ENCODE data around the gene COQ4.

DNA sequence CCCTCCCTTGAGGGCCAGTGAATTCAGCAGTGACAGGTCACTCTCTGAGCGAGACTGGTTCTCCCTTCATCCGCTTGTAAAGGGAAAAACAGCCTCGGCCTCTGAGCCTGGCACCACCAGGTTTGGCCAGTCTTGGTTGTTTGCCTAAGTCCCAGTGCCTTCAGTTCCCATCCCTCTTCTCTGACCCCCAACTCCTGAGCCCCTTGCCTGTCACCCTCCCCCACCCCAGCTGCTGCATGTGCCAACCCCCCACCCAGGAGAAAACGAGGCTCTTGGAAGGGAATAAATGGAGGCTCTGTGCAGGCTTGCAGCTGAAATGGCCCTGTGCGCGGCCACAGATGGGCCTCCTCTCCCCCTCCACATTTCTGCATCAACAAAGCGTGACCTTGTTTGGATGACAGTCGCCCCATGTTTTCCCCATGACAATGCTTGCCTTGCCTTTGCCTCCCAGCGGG, 51.6 kb downstream of the COQ4 start:
- TF ChIP-seq, protein P1, sequence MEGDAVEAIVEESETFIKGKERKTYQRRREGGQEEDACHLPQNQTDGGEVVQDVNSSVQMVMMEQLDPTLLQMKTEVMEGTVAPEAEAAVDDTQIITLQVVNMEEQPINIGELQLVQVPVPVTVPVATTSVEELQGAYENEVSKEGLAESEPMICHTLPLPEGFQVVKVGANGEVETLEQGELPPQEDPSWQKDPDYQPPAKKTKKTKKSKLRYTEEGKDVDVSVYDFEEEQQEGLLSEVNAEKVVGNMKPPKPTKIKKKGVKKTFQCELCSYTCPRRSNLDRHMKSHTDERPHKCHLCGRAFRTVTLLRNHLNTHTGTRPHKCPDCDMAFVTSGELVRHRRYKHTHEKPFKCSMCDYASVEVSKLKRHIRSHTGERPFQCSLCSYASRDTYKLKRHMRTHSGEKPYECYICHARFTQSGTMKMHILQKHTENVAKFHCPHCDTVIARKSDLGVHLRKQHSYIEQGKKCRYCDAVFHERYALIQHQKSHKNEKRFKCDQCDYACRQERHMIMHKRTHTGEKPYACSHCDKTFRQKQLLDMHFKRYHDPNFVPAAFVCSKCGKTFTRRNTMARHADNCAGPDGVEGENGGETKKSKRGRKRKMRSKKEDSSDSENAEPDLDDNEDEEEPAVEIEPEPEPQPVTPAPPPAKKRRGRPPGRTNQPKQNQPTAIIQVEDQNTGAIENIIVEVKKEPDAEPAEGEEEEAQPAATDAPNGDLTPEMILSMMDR (IDR thresholded peaks at IDR 0.05), result no peak
- no peak for TF ChIP-seq POLR2A (IDR thresholded peaks at IDR 0.05)
